ENCODE results near the gene TOGARAM1. TPM values are rescaled to one million over a fixed set of nuclear protein-coding genes. Genes with fewer than 3 reads are reported as not detected.

TOGARAM1 gene
- total and polyA plus RNA-seq, 9 of the 15 experiments (the other 6 are each of a cell fraction or from before 2014, with no cell fraction given) = 1.3 to 6.4 (median 3.7) TPM

GRCh38 chr14:44979740-44980356 is 17.9 kb downstream of the TOGARAM1 start:
- Histone ChIP-seq H3K4me1 (replicated peaks in 1 of 2; ENCODE audit: control insufficient read depth in 2 of 2, insufficient read depth in 2 of 2, low read length in 2 of 2) (no peaks in the 10 kb centered on the region), H3K27ac (ENCODE audit: extremely low read depth, low read depth, low read length) (no peak overlapping the region), H3K9me3 (replicated peaks; ENCODE audit: control insufficient read depth, insufficient read depth, low read depth, low read length) (no peaks in the 10 kb centered on the region), H3K9me1 (ENCODE audit: control insufficient read depth, insufficient read depth, low read length) (no peaks in the 10 kb centered on the region), H3K4me3 (no peak overlapping the region), H3K36me3 (ENCODE audit: control insufficient read depth, insufficient read depth, low read length) (no peaks in the 10 kb centered on the region), H3K27me3 (ENCODE audit: control insufficient read depth in 2 of 2, insufficient read depth in 2 of 2, low read length in 2 of 2) (no peaks in the 10 kb centered on the region), H2AFZ (ENCODE audit: low read depth, low read length) (no peak overlapping the region), H3K79me2 (ENCODE audit: control insufficient read depth, insufficient read depth, low read length) (peaks cover 14% of the 10 kb centered on the region), H3K4me2 (ENCODE audit: insufficient read depth, low read length) (no peak overlapping the region), H4K20me1 (replicated peaks; ENCODE audit: control insufficient read depth, insufficient read depth, low read length) (no peaks in the 10 kb centered on the region), H3K9ac (ENCODE audit: insufficient read depth in 1 of 2, low read depth in 2 of 2, low read length in 2 of 2) (no peak overlapping the region)
- no peak for TF ChIP-seq ZNF764 (CRISPR knock-in tag; IDR thresholded peaks at IDR 0.05; ENCODE audit: low read depth)
- no peak for TF ChIP-seq KDM5B (IDR thresholded peaks at IDR 0.05; ENCODE audit: insufficient replicate concordance, low read depth, low read length)
- TF ChIP-seq ATF7 (IDR thresholded peaks at IDR 0.05) = no peak
- TF ChIP-seq HDAC2 (IDR thresholded peaks at IDR 0.05) = no peak
- no peak for TF ChIP-seq COPS2 (conservative IDR thresholded peaks at IDR 0.05)
- TF ChIP-seq DLX4 (CRISPR knock-in tag; IDR thresholded peaks at IDR 0.05) = no peak
- no peak for TF ChIP-seq FOXP1 (CRISPR knock-in tag; IDR thresholded peaks at IDR 0.05)
- no peak for TF ChIP-seq PYGO2 (tag; IDR thresholded peaks at IDR 0.05)
- no peak for TF ChIP-seq U2AF1 (optimal IDR thresholded peaks at IDR 0.05; ENCODE audit: low read depth, low read length)
- TF ChIP-seq TRIM24 (IDR thresholded peaks at IDR 0.05) = no peak
- TF ChIP-seq STAG1 (CRISPR knock-in tag; IDR thresholded peaks at IDR 0.05; ENCODE audit: borderline replicate concordance) = no peak
- TF ChIP-seq TFE3 (CRISPR knock-in tag; IDR thresholded peaks at IDR 0.05) = no peak
- ATAC-seq = no peak
- ChIA-PET CTCF (ENCODE audit: low intra/inter-chr PET ratio) (no interaction called here), POLR2A (no interaction called here)
- in situ Hi-C loops (cut with MboI) (no loop called here), intact Hi-C loops (cut with micrococcal nuclease) (no loop called here)
- no peak for DNase-seq (ENCODE audit: extremely low read depth in 1 of 4, low spot score in 3 of 4)
- BruUV-seq (replicated peaks) = no TSS peak
- no peak for FAIRE-seq
